Umbilical cord (tissue), 2 donors: Measurements from ENCODE around the gene RPS4Y1. TPM values are rescaled to one million over a fixed set of nuclear protein-coding genes. Genes with fewer than 3 reads are reported as not detected.
A peak's percentile ranks its signal among the peaks of the same experiment; 100 is the strongest.
"Not testable (repeated sequence)": the region's sequence is repeated elsewhere in the genome, so short reads cannot be mapped to it uniquely, and the experiment has no call there.

Source experiments
- DNase-seq: peaks from one replicate; pipeline ENCODE4 v3.0.0-alpha.2; 2015; ENCODE audit warnings: low spot score
- total RNA-seq: library from RNA; depleted of rRNA; stranded (reverse); fragments of >200 nt; gene quantifications from one replicate; pipeline ENCODE4 v1.2.3, GENCODE V29; 2014; ENCODE audit warnings: low replicate concordance; ENCODE audit not compliant: insufficient read depth

Gene RPS4Y1
- total RNA-seq = 338 TPM

- DNase-seq = peak; percentile 81
Measured at GRCh38 chrY:2841471-2841893, at the start of gene RPS4Y1. Gene RPS4Y1, plus strand, starts transcription at chrY:2841602. Its CDS starts 23 bp downstream, at chrY:2841625.

GRCh38 chrY:2796977-2797523 is 44.4 kb upstream of the RPS4Y1 start:
- peak; percentile 48 for DNase-seq

- no peak for DNase-seq
Measured at GRCh38 chrY:2797991-2798390, 43.4 kb upstream of the RPS4Y1 start.

GRCh38 chrY:2800246-2800645 is 41.2 kb upstream of the RPS4Y1 start:
- DNase-seq = peak; percentile 35

- DNase-seq = peak; percentile 57
Measured at GRCh38 chrY:2817146-2817896, 24.1 kb upstream of the RPS4Y1 start.

- DNase-seq = no peak
Measured at GRCh38 chrY:2824471-2824870, 16.9 kb upstream of the RPS4Y1 start.

GRCh38 chrY:2828497-2828896 is 12.9 kb upstream of the RPS4Y1 start:
- no peak for DNase-seq

- DNase-seq = peak; percentile 14
Measured at GRCh38 chrY:2835230-2835629, 6.2 kb upstream of the RPS4Y1 start.

- no peak for DNase-seq
Measured at GRCh38 chrY:2837078-2837477, 4.3 kb upstream of the RPS4Y1 start.

GRCh38 chrY:2837932-2838331 is 3.5 kb upstream of the RPS4Y1 start:
- no peak for DNase-seq

GRCh38 chrY:2846791-2847190 is 5.4 kb downstream of the RPS4Y1 start:
- DNase-seq = no peak

- no peak for DNase-seq
Measured at GRCh38 chrY:2848384-2848783, 7.0 kb downstream of the RPS4Y1 start.

- DNase-seq = no peak
Measured at GRCh38 chrY:2849368-2849767, 8.0 kb downstream of the RPS4Y1 start.

GRCh38 chrY:2854145-2854774 is 12.9 kb downstream of the RPS4Y1 start:
- no peak for DNase-seq

- DNase-seq = no peak
Measured at GRCh38 chrY:2857068-2857467, 15.7 kb downstream of the RPS4Y1 start.

GRCh38 chrY:2857686-2858085 is 16.3 kb downstream of the RPS4Y1 start:
- DNase-seq = no peak

- no peak for DNase-seq
Measured at GRCh38 chrY:2859782-2860181, 18.4 kb downstream of the RPS4Y1 start.

- peak; percentile 11 for DNase-seq
Measured at GRCh38 chrY:2860511-2860910, 19.1 kb downstream of the RPS4Y1 start.

GRCh38 chrY:2866581-2866980 is 25.2 kb downstream of the RPS4Y1 start:
- no peak for DNase-seq

GRCh38 chrY:2867469-2867868 is 26.1 kb downstream of the RPS4Y1 start:
- DNase-seq = no peak

GRCh38 chrY:2868035-2868607 is 26.7 kb downstream of the RPS4Y1 start:
- no peak for DNase-seq

- DNase-seq = not testable (repeated sequence)
Measured at GRCh38 chrY:2872234-2872633, 30.8 kb downstream of the RPS4Y1 start.

GRCh38 chrY:2874211-2874610 is 32.8 kb downstream of the RPS4Y1 start:
- DNase-seq = peak; percentile 40
